DMS 273 treated with DMSO at 0.1 percent for 48 hours (cell line): ENCODE measurements around the gene HS3ST3A1.
"Not testable (repeated sequence)": the region's sequence is repeated elsewhere in the genome, so short reads cannot be mapped to it uniquely, and the experiment has no call there.

Experiments used
- DNase-seq: peaks from one replicate; lab custom pipeline; 2025; lab: John Stamatoyannopoulos, UW

Gene HS3ST3A1

DNA sequence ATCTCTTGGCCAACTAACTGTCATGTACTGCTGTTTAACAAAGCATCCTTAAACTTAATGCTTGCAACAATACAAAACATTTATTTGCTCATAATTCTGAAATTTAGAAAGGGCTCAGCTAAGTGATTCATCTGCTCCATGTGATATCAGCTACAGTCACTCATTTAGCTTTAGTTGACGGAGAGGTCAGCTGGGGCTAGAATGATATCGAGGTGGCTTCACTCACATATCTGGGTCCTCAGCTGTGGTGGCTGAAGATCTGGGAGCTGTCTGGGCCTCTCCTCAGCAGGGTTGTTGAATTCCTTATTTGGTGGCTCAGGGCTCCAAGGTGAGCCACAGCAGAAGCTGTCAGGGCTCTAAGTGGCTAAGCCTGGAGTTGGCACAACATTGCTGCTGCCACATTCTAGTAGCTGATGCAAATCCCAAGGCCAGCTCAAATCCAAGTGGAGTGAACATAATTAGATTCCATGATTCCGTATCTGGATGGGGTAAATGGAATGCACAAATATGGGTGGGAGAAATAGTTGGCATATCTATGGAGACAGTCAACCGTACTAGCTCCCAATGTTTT is 62.8 kb downstream of the HS3ST3A1 start:
- DNase-seq, result no peak

GRCh38 chr17:13537871-13538643 is 63.7 kb downstream of the HS3ST3A1 start:
- DNase-seq, result no peak

DNA sequence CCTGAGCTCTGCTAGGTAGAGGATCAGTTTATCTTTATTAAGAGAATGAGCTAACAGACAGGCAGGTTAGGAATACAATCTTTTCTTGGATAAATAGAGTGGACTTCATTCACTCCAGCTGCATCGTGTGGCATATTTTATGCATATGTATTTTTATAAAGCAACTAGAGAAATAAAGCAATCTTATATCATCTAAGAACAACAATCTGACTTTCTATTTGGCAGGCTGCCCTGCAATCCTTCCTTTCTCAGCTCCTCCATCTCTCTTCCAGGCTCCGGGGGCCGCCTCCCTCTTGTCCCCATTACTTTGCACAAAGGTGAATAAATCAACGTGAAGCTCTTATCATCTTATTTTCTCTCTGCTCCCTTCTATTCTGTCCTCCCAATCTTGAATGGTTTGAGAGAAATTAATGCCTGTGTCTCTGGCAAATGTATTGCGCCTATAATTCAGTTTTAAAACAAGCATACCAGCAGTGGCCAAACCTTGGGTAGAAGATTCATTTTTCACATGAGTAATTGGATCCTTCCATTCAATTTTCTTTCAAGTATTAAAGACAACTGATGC is 64.5 kb downstream of the HS3ST3A1 start:
- no peak for DNase-seq

DNA sequence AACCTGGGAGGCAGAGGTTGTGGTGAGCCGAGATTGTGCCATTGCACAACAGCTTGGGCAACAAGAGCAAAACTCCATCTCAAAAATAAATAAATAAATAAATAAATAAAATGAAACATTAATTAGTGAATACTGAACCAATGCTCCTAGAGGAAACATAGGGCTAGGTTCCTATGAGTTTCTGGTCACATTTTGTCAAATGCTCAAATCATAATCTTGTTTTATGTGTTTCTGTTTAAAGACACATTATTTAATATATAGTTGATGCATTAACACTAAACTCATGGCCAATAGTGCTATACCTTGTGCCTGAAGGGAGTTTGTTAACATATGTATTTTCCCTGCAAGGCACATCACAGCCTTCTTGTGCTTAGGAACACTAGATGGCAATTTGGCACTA is 66.8 kb downstream of the HS3ST3A1 start:
- no peak for DNase-seq

DNA sequence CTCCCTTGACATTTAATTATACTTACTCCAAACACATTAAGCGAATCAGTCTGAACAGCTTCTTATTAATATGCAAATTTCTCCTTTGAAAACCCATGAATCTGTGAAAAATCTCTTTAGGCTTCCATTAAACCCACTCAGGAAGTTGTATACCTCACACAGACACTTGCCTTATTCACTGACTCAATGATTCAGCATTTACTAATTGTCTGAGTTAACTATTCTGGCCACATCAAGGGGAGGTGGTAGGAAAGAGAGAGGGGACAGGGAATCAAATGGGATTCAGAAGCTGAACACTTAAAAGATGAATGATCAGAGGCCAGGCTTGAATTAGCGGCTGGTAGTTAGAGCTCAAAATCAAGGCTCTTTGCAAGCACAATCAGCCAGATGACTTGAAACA is 70.0 kb downstream of the HS3ST3A1 start:
- DNase-seq, result no peak

- DNase-seq, result no peak
These were observed 75.9 kb downstream of the HS3ST3A1 start for GRCh38 chr17:13525876-13526275.

GRCh38 chr17:13523164-13523563 is 78.6 kb downstream of the HS3ST3A1 start:
- no peak for DNase-seq

DNA sequence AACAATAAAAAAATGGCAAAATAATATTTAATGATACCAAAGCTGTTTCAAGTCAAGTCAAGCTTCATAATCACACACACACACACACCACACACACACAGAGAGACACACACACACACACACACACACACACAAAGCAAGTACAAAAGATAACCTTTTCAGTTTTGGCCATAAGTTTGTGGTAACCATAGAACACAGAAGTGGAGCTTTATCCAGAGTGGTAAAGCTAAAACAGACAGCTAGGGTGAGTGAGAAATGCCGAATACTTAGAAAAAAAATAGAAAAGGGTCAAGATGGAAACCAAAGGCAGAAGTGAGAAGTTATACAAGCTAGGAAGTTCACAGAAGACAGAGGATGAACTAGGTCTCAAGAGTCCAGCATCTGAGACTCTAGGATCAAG is 79.0 kb downstream of the HS3ST3A1 start:
- DNase-seq, result no peak

GRCh38 chr17:13521784-13522183 is 79.9 kb downstream of the HS3ST3A1 start:
- no peak for DNase-seq

DNA sequence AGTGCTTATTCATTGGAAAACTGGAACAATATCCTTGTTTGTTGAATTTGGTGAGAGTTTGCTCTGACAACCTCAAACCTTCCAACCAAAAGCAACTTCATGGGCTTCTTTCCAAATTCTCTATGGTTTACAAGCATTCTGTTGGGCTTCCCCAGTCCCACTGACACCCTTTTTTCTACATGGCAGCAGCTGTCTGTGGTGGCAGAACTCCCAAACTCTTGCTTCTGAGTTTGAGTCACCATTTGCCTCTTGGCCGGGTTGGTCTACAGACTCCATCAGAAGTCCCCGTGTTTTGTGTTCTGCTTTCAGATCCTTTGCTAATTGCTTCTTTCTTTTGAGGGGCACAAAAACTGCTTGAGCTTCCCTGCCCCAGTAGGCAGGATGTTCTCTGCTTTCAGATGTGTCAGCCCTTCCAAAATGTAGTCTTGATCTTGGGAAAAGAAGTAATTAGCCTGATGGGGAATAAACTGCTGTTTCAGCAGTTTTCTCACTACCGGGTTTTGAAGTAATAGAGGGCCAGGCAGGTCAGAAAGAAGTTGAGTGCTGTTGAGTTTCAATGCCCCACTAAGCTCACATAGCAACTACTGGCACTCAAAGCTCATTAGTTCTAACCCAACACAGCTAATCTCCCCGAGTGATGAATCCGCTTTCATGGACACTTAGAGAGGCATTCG is 80.7 kb downstream of the HS3ST3A1 start:
- no peak for DNase-seq

DNA sequence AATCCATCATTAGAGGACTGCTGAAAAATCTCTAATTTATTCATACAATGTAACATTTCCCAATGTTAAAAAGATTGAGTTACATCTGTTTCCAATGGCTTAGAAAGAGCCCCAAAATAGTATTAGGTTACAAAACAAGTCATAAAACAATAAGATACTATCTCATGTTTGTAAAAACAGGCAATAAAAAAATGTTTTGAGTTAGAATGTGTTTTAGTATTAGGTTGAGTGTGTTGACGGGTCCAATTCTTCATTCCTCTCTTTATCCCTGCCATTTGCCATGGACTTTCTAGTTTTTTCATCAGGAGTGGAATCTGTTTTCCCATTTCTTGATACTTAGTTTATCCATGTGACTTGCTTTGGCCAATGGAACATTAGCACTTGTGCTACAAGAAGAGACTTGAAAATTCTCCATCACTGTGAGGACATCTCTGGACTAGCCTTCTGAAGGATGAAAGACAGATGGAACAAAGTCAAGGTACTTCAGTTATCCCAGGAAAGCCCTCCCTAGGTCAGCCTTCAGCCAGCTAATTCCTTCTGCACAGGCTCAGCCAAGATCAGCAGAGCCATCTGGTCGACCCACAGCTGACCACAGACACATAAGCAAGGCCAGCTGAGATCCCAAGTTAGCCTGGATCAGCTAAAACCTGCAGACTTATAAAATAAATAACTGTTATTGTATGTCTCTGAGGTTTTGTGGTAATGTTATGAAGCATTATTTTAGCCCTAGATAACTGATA is 83.3 kb downstream of the HS3ST3A1 start:
- no peak for DNase-seq

GRCh38 chr17:13513039-13513405 is 88.7 kb downstream of the HS3ST3A1 start:
- DNase-seq, result no peak

DNA sequence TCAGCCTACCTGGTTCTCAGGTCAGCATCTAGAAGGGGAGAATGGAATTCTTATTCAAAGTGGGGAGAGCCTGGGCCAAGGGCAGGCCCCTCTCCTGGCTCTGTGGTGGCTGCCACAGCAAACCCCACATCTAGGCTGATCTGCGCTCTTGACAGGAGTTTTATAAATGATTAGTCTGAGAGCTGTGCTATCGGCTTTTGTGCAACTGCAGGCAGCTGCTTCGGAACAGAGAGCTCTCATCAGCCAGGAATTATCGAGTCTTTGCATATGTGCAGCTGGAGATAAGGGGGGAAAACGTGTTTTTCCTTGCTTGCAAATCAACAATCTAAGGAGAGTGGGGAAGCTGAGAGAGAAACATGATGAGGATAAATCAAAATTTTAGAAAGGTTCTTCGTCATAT is 91.7 kb downstream of the HS3ST3A1 start:
- no peak for DNase-seq

- no peak for DNase-seq
These were observed 92.2 kb downstream of the HS3ST3A1 start for GRCh38 chr17:13509527-13509926.

- no peak for DNase-seq
These were observed 92.8 kb downstream of the HS3ST3A1 start for GRCh38 chr17:13508896-13509295.

DNA sequence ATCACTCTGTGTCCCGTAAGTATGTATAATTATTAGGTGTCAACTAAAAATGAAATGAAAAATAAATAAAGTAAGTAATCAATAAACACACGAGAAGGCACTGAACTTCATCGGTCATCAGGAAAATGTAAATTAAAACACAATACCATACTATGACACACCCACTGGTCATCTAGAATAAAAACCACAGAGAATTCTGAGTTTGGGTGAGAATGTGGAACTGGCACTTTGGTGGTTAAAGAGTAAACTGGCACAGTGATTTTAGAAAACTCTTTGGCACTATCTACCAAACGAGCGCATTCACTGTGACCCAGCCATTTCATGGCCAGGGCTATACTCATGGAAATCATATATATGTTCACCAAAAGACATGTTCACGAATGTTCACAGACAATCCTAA is 98.2 kb downstream of the HS3ST3A1 start:
- no peak for DNase-seq

DNA sequence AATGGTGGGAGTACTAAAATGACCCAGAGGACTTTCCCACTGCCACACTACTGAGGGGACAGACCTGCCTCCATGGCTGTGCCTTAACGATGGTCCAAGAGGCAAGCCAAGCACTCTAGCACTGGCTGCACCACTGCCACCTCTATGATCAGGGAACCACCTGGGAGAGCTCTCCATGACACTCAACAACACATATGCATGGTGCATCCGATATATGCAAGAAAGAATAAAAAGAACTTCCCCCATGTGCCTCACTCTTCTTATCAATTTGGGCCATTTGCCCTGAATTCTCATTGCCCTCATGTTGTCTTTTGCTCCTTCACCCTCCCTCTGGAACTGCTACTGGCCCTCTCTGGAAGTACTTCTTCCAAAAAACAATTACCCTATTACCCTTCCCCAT is 99.5 kb downstream of the HS3ST3A1 start:
- no peak for DNase-seq

- DNase-seq, result no peak
These were observed 100.8 kb downstream of the HS3ST3A1 start for GRCh38 chr17:13500947-13501346.

DNA sequence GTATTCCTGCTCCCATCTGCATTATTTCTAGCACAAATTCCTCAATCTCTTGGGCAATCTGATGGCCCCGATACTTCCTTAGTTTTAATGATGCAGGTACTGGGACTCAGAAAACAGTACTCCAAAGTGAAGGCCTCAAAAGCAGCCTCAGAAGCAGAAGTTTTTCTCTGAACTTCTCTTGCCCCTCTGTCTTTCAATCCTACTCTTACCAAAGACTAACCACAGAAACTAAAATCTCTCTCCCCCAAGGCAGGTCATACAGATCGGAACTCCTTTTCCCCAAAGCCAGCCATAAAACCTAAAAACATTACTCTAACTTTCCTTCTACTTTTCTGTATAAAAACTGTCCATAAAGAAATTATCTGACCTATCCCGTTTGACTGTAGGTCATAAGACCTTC is 103.5 kb downstream of the HS3ST3A1 start:
- no peak for DNase-seq

- not testable (repeated sequence) for DNase-seq
These were observed 105.1 kb downstream of the HS3ST3A1 start for GRCh38 chr17:13496553-13497056.

DNA sequence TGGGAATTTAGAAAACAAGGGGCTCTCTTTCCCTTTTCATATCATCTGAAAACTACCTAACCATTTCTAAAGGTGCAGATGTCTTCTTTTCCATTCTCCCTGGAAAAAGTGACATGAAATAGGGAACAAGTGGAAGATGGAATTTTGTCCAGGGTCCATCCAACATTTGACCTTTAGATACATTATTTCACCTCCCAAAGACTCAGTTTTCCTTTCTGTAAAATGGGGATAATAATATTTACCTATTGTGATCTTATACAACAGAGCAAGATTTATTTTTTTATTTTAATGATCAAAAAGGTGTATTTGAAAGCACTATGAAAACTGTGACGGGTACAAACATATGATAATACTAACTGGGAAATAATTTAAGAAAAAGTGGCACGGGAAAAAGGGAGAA is 106.3 kb downstream of the HS3ST3A1 start:
- DNase-seq, result no peak

DNA sequence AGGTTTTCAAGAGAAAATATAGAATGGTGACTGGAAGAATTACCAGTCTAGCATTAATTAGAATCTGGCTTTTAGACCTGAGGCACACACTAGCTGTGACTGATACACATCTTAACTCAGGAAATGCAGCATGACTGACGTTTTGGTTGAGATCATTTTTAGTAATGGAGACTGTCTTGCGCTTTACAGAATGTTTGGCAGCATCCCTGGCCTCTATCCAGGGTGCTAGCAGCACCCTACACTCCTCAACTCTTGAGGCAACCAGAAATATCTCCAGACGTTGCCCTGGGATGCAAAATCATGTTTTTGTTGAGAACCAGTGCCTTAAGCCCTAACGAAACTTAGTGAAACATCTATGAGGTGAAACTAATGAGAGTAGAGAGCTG is 109.0 kb downstream of the HS3ST3A1 start:
- no peak for DNase-seq
